Osteocyte (in vitro differentiated cells): ENCODE measurements around the gene CDH23. TPM values are rescaled to one million over a fixed set of nuclear protein-coding genes. Genes with fewer than 3 reads are reported as not detected.

ENCODE experiments used
- DNase-seq: peaks from one replicate; pipeline ENCODE4 v3.0.0; 2021; ENCODE audit warnings: mixed read lengths; ENCODE audit not compliant: unreplicated experiment; ENCODE audit errors: extremely low spot score
- H3K27ac Mint-ChIP-seq: one replicate; pipeline ENCODE4 v1.8.0; 2021; ENCODE audit warnings: mild to moderate bottlenecking, mixed read lengths; ENCODE audit not compliant: unreplicated experiment
- H3K27me3 Mint-ChIP-seq: one replicate; pipeline ENCODE4 v1.8.0; 2021; ENCODE audit warnings: mixed read lengths; ENCODE audit not compliant: unreplicated experiment
- H3K36me3 Mint-ChIP-seq: one replicate; pipeline ENCODE4 v1.8.0; 2021; ENCODE audit warnings: mixed read lengths; ENCODE audit not compliant: unreplicated experiment
- H3K4me1 Mint-ChIP-seq: one replicate; pipeline ENCODE4 v1.8.0; 2021; ENCODE audit warnings: mixed read lengths; ENCODE audit not compliant: unreplicated experiment
- H3K4me3 Mint-ChIP-seq: one replicate; pipeline ENCODE4 v1.8.0; 2021; ENCODE audit warnings: mild to moderate bottlenecking, moderate library complexity, mixed read lengths; ENCODE audit not compliant: unreplicated experiment
- H3K9me3 Mint-ChIP-seq: one replicate; pipeline ENCODE4 v1.8.0; 2021; ENCODE audit warnings: mixed read lengths; ENCODE audit not compliant: unreplicated experiment
- CTCF ChIP-seq: fragments of 200-600 bp; sonication (generic); IDR thresholded peaks from 2 replicates; pipeline ENCODE4 v1.5.0; 2021; ENCODE audit warnings: antibody characterized with exemption, mild to moderate bottlenecking, moderate library complexity
- total RNA-seq: library from RNA; stranded (reverse); gene quantifications from 2 replicates; pipeline ENCODE4 v1.2.1, GENCODE V29; 2021

Gene CDH23
- total RNA-seq, 1 donor from 2014 or later, result not detected

DNA sequence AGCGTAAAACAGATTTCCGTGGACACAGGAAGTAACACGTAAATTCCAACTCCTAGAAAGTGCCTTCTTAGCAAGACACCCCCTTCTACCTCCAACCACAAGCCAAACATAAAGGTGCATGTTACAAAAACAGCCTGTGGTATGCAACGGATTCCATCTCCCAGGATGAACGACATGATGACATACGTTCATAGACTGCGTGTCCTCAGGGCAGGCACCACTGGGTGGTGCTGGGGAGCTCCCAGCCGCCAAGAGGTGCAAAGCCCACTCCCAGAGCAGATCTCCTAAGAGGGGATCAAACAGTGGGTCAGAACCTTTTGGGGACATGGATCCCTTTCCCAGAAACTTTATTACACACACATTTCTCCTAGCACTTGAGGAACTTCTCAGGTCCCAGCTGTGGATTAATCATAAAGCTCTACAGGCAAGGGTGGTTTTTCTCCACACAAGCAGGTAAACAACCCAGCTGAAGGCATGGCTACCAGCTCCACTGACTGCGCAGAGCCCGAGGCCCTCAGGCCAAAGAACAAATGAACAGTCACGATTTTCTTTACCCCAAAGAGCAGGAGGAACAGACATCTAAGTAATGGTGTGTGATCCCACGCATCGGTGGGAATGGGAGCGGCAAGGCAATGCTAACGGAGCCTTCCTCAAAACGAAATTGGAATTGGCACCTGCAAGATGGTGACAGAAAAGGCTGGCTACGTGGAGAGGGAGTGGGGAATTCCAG is 440.5 kb downstream of the CDH23 start:
- no peak for DNase-seq
- Mint-ChIP-seq H3K36me3 (peaks cover 8% of the 10 kb centered on the region), H3K4me1 (peaks cover 68% of the 10 kb centered on the region), H3K27ac (peak overlapping the region; percentile 92), H3K4me3 (peak overlapping the region; percentile 40), H3K9me3 (no peaks in the 10 kb centered on the region), H3K27me3 (no peaks in the 10 kb centered on the region)
- TF ChIP-seq CTCF, result peak; percentile 37

- H3K4me1 Mint-ChIP-seq, result peaks cover 68% of the 10 kb centered on the region
- DNase-seq, result no peak
- no peak for TF ChIP-seq CTCF
- no peaks in the 10 kb centered on the region for H3K9me3 Mint-ChIP-seq
- H3K27me3 Mint-ChIP-seq, result no peaks in the 10 kb centered on the region
- H3K27ac Mint-ChIP-seq, result peak overlapping the region; percentile 92
- H3K4me3 Mint-ChIP-seq, result peak overlapping the region; percentile 39
- peaks cover 6% of the 10 kb centered on the region for H3K36me3 Mint-ChIP-seq
These were observed 441.8 kb downstream of the CDH23 start for GRCh38 chr10:71838264-71839211.

- H3K4me1 Mint-ChIP-seq, result peaks cover 63% of the 10 kb centered on the region
- TF ChIP-seq CTCF, result no peak
- H3K27me3 Mint-ChIP-seq, result no peaks in the 10 kb centered on the region
- no peaks in the 10 kb centered on the region for H3K9me3 Mint-ChIP-seq
- peak; percentile 94 for DNase-seq
- peak overlapping the region; percentile 16 for H3K4me3 Mint-ChIP-seq
- H3K36me3 Mint-ChIP-seq, result peaks cover 3% of the 10 kb centered on the region
- H3K27ac Mint-ChIP-seq, result peak overlapping the region; percentile 92
These were observed 443.6 kb downstream of the CDH23 start for GRCh38 chr10:71840177-71840957.

DNA sequence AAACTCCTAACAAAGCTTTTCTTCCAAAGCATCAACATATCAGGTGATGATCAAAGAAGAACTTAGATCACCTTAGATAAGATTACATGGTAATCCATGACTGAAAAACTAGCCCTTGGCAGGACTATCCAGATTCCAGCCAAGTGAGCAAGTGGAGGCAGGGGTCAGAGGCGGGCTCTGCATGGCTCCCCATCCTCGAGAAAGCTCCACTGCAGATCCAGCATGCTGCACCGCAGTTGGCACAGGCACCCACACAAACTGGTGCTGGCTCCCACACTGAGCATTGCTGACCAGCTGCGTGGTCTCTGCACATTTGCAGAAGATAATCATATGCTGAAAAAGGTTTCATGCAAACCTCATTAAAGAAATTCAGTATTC is 444.2 kb downstream of the CDH23 start:
- H3K9me3 Mint-ChIP-seq, result no peaks in the 10 kb centered on the region
- peaks cover 60% of the 10 kb centered on the region for H3K4me1 Mint-ChIP-seq
- peak overlapping the region; percentile 92 for H3K27ac Mint-ChIP-seq
- no peak overlapping the region for H3K4me3 Mint-ChIP-seq
- no peaks in the 10 kb centered on the region for H3K27me3 Mint-ChIP-seq
- TF ChIP-seq CTCF, result no peak
- no peak for DNase-seq
- peaks cover 3% of the 10 kb centered on the region for H3K36me3 Mint-ChIP-seq
